PC-3 (cell line): ENCODE results near the gene FARS2.

ENCODE experiments used
- EZH2phosphoT487 ChIP-seq: fragments of 300-600 bp; sonication (generic); IDR thresholded peaks from 2 replicates; pipeline ENCODE4 v1.6.1; 2018; ENCODE audit warnings: mild to moderate bottlenecking, antibody characterized with exemption, low read length, borderline replicate concordance
- TF ChIP-seq, protein P1 (sequence below): fragments of 300-600 bp; sonication (generic); conservative IDR thresholded peaks from 2 replicates; pipeline ENCODE4 v1.5.1; 2017; ENCODE audit warnings: antibody characterized with exemption, low read depth, mild to moderate bottlenecking, low read length

DNA sequence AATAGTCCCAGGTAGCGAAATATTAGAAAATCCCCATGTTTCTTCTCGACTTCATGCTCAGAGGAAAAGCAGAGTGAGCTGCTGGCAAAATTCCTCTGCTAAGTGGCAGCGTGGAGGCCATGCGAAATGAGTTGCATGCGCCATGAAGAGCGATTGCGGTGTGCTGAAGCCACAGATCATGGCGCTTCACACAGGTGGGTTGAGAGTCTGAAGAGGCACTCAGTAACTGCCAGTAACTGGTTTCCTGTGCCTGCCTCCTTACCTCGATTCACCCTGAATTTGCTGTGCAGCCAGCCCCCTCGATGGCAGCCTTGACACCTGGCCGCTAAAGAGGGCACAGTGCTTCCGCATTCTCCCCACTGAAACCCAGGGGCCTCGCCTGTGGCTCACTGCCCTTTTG is 443.9 kb downstream of the FARS2 start:
- TF ChIP-seq, protein P1, sequence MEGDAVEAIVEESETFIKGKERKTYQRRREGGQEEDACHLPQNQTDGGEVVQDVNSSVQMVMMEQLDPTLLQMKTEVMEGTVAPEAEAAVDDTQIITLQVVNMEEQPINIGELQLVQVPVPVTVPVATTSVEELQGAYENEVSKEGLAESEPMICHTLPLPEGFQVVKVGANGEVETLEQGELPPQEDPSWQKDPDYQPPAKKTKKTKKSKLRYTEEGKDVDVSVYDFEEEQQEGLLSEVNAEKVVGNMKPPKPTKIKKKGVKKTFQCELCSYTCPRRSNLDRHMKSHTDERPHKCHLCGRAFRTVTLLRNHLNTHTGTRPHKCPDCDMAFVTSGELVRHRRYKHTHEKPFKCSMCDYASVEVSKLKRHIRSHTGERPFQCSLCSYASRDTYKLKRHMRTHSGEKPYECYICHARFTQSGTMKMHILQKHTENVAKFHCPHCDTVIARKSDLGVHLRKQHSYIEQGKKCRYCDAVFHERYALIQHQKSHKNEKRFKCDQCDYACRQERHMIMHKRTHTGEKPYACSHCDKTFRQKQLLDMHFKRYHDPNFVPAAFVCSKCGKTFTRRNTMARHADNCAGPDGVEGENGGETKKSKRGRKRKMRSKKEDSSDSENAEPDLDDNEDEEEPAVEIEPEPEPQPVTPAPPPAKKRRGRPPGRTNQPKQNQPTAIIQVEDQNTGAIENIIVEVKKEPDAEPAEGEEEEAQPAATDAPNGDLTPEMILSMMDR: no peak
- TF ChIP-seq EZH2phosphoT487: no peak
